Heart left ventricle (tissue), 16 donors: ENCODE measurements around the gene GDPD4. TPM values are rescaled to one million over a fixed set of nuclear protein-coding genes. Genes with fewer than 3 reads are reported as not detected.

Source experiments
- ATAC-seq, 4 donors: fragments of 200-7000 bp; cut with Tn5 transposase; one replicate each; pipeline ENCODE4 v1.9.1; 2020 to 2022; ENCODE audit warnings: moderate library complexity in 4 of 4, mild to moderate bottlenecking in 3 of 4, moderate number of reproducible peaks in 1 of 4
- DNase-seq, 5 donors: peaks; one replicate each; pipeline ENCODE4 v3.0.0-alpha.2; 2020
- H3K27ac ChIP-seq, 12 donors: fragments of 200-600 bp; sonication (generic) in 4 of 12; one replicate each; pipeline versions ENCODE4 v1.5.0 to v1.8.0; 2016 to 2022; ENCODE audit warnings: mild to moderate bottlenecking in 2 of 12
- H3K27me3 ChIP-seq, 9 donors: fragments of 200-600 bp; sonication (generic) in 2 of 9; one replicate each; pipeline versions ENCODE4 v1.5.1 to v1.8.0; 2016 to 2022; ENCODE audit warnings: mild to moderate bottlenecking in 3 of 9
- H3K36me3 ChIP-seq, 9 donors: fragments of 200-600 bp; sonication (generic) in 2 of 9; one replicate each; pipeline versions ENCODE4 v1.5.0 to v1.8.0; 2018 to 2022; ENCODE audit warnings: mild to moderate bottlenecking in 2 of 9
- H3K4me1 ChIP-seq, 12 donors: fragments of 200-600 bp; sonication (generic) in 4 of 12; one replicate each; pipeline versions ENCODE4 v1.5.0 to v1.8.0; 2016 to 2022; ENCODE audit warnings: mild to moderate bottlenecking in 3 of 12
- H3K4me3 ChIP-seq, 12 donors: fragments of 200-600 bp; sonication (generic) in 4 of 12; one replicate each; pipeline versions ENCODE4 v1.5.0 to v1.8.0; 2017 to 2022; ENCODE audit warnings: mild to moderate bottlenecking in 9 of 12, moderate library complexity in 4 of 12
- H3K9me3 ChIP-seq, 12 donors: fragments of 200-600 bp; sonication (generic) in 4 of 12; one replicate each; pipeline versions ENCODE4 v1.5.0 to v1.8.0; 2016 to 2022; ENCODE audit warnings: mild to moderate bottlenecking in 1 of 12
- CTCF ChIP-seq, 12 donors: fragments of 200-600 bp; sonication (generic) in 4 of 12; IDR thresholded peaks; one replicate each; pipeline versions ENCODE4 v1.5.0 to v1.8.0; 2018 to 2022; ENCODE audit warnings: antibody characterized with exemption in 12 of 12, mild to moderate bottlenecking in 5 of 12
- POLR2A ChIP-seq, 2 donors: fragments of 450-650 bp; IDR thresholded peaks; one replicate each; pipeline ENCODE4 v1.6.1; 2017; ENCODE audit warnings: antibody characterized with exemption in 2 of 2, mild to moderate bottlenecking in 2 of 2, moderate library complexity in 2 of 2
- WGBS, 4 donors: extraction: QIAGEN DNeasy Blood & Tissue Kit in 2 of 4; methylation state at CpG; one replicate each; pipeline versions ENCODE4 v1.1.5 to v1.1.7; 2013 to 2018; 5-methylcytosine and 5-hydroxymethylcytosine counted together
- intact Hi-C, 10 donors: fragments of 100-400 bp; cut with DNase I; formaldehyde crosslinking; loops; one replicate each; pipeline versions ENCODE4 v1.11.1 to v1.14.2; 2022
- polyA plus RNA-seq, 2 donors: library from polyadenylated mRNA; stranded (reverse); fragments of 200-250 nt; gene quantifications; one replicate each; pipeline ENCODE4 v1.2.3, GENCODE V29; 2013
- total RNA-seq, 9 donors: library from RNA; depleted of rRNA in 2 of 9; stranded (reverse); fragments of >200 nt in 2 of 9; fragmentation: NEBNext Ultra II Directional in 3 of 9; extraction: Animal tissue kit (Norgen Biotek cat#: 25700) in 3 of 9; gene quantifications; one replicate each; pipeline versions ENCODE4 v1.1.0 to v1.2.4, GENCODE V29; 2016 to 2023
- donor health status: ischemic (EF 13 %, LVEDD 7.1; RV severe dilation, severe dysfunction).
- donor health status: healthy with polysubstance abuse.
- donor health status: DM: no; HTN: yes; CAD: no.
- donor health status: DM: no; HTN: no; CAD: no.
- donor health status: ischemic (EF 25% LVEDD 6.9; RV normal size, moderate dysfunction).
- donor health status: ischemic (EF 25% LVEDD 5.7; RV mildly dilated, moderate dysfunction).
- donor health status: healthy.
- donor health status: DM: yes; HTN: yes; CAD: no.
- donor health status: ischemic (EF 35%, LVEDD 5.7; RV mildly dilated, moderate dysfunction).
- donor health status: nonischemic (EF 11% LVEDD 7.7; RV severe dilation, severe dysfunction).
- donor health status: DM: yes; HTN: yes; CAD: no.
- donor health status: PGD.
- donor health status: ischemic (EF 29% LVEDD 5.4; RV normal size, mild dysfunction).
- donor health status: nonischemic (EF 23%, LVEDD 6.1; RV moderate dilation, normal function).

The GDPD4 gene
- total and polyA plus RNA-seq, 11 donors = 0.19 TPM; not detected in 10

- WGBS, 4 donors = 90 to 93% (median 91%) methylated on average over 4 of the region's 4 CpGs
- no peak for DNase-seq
- no peaks in the 10 kb centered on the region for H3K36me3 ChIP-seq
- no peak for TF ChIP-seq POLR2A (IDR thresholded peaks at IDR 0.05)
- no peak for TF ChIP-seq CTCF (IDR thresholded peaks at IDR 0.05)
- H3K27ac ChIP-seq = no peak overlapping the region
- intact Hi-C loops = no loop called here
- H3K27me3 ChIP-seq = peaks cover 0 to 6% (median 0%) of the 10 kb centered on the region in 9 donors
- no peak for ATAC-seq
- no peaks in the 10 kb centered on the region for H3K4me1 ChIP-seq
- no peaks in the 10 kb centered on the region for H3K9me3 ChIP-seq
- no peak overlapping the region for H3K4me3 ChIP-seq
Observed at GRCh38 chr11:77232242-77232641, 69.2 kb downstream of the GDPD4 start.

- WGBS, 4 donors = 74 to 89% (median 80%) methylated on average over 1 of the region's 1 CpG
- H3K4me1 ChIP-seq = no peaks in the 10 kb centered on the region
- H3K27me3 ChIP-seq = peaks cover 0 to 6% (median 0%) of the 10 kb centered on the region in 9 donors
- TF ChIP-seq CTCF (IDR thresholded peaks at IDR 0.05) (no peak), POLR2A (IDR thresholded peaks at IDR 0.05) (no peak)
- ATAC-seq (no peak), DNase-seq (no peak)
- intact Hi-C loops = no loop called here
- H3K9me3 ChIP-seq = no peaks in the 10 kb centered on the region
- H3K4me3 ChIP-seq = no peak overlapping the region
- no peaks in the 10 kb centered on the region for H3K36me3 ChIP-seq
- H3K27ac ChIP-seq = no peak overlapping the region
Observed at GRCh38 chr11:77231800-77232199, 69.7 kb downstream of the GDPD4 start.

GRCh38 chr11:77230878-77231605 lies 70.4 kb downstream of the GDPD4 start:
- TF ChIP-seq POLR2A (IDR thresholded peaks at IDR 0.05) (no peak), CTCF (IDR thresholded peaks at IDR 0.05) (no peak)
- no peaks in the 10 kb centered on the region for H3K36me3 ChIP-seq
- no peak for ATAC-seq
- no peak overlapping the region for H3K4me3 ChIP-seq
- WGBS, 4 donors = 91 to 94% (median 92%) methylated on average over 5 of the region's 5 CpGs
- no peaks in the 10 kb centered on the region for H3K4me1 ChIP-seq
- peaks cover 0 to 4% (median 0%) of the 10 kb centered on the region in 12 donors for H3K9me3 ChIP-seq
- peaks cover 0 to 6% (median 0%) of the 10 kb centered on the region in 9 donors for H3K27me3 ChIP-seq
- no peak overlapping the region for H3K27ac ChIP-seq
- DNase-seq = no peak
- intact Hi-C loops = no loop called here

- Histone ChIP-seq H3K27me3 (no peaks in the 10 kb centered on the region), H3K36me3 (no peaks in the 10 kb centered on the region), H3K4me3 (no peak overlapping the region), H3K27ac (no peak overlapping the region), H3K9me3 (peaks cover 0 to 4% (median 0%) of the 10 kb centered on the region in 12 donors), H3K4me1 (no peaks in the 10 kb centered on the region)
- ATAC-seq = no peak
- TF ChIP-seq CTCF (IDR thresholded peaks at IDR 0.05) (no peak), POLR2A (IDR thresholded peaks at IDR 0.05) (no peak)
- WGBS, 4 donors = 67 to 78% (median 74%) methylated on average over 8 to 9 of the region's 9 CpGs
- intact Hi-C loops = no loop called here
- no peak for DNase-seq
Observed at GRCh38 chr11:77223797-77224196, 77.7 kb downstream of the GDPD4 start.
